NCI-H1092 (cell line): Measurements from ENCODE around the gene CC2D2B.

ENCODE experiments used
- DNase-seq: peaks from one replicate; lab custom pipeline; 2025; lab: John Stamatoyannopoulos, UW

CC2D2B gene

DNA sequence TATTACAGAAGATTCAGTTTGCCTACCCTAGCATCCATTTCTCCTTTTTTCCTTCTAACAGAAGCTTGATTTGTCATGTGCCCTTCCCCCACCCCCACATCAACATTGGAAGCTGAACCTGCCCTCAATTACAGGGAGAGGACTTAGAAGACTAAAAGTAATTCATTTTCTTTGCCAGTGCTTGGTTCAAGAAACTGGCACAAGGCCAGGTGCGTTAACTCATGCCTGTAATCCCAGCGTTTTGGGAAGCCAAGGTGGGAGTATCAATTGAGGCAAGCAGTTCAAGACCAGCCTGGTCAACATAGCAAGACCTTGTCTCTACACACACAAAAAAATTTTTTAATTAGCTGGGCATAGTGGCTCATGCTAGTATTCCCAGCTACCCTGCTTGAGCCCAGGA, 168.2 kb downstream of the CC2D2B start:
- no peak for DNase-seq

DNA sequence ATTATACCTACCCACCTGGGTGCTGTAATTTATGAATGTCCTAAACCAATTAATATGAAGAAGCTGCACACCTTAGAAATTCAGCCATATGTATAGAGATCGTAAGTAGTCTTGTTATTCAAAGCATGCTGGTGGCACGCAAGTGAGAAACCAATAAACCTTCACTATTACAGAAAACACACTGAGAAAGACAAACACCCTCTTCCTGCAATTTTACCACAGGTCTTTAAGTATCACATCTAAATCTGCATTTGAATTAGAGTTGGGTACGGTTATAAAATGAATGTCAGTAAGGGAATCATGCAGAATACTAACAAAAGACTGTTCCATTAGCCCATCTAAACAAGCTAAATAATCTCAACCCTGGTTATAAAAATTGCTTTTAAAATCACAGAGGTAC, 169.4 kb downstream of the CC2D2B start:
- DNase-seq, result no peak

DNA sequence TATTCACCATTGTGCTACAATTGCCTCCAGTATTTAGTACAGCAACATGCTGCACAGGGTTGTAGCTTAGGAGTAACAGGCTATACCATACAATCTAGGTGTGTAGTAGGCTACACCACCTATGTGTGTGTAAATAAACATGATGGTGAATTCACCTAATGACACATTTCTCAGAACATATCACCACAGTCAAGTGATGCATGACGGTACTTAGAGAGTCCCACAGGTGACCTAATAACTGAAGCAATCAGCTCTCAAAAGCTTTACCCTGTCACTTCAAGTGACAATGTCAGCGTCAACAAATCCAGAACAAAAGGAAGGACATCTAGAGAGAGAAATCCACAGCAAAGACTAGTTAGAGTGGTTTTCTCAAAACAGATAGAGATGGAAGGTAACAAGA, 174.4 kb downstream of the CC2D2B start:
- DNase-seq, result no peak
